ENCODE results near the gene MED1. TPM values are rescaled to one million over a fixed set of nuclear protein-coding genes. Genes with fewer than 3 reads are reported as not detected.

Gene MED1
- total RNA-seq, 4 donors from 2014 or later = 11.2 to 22.9 (median 16.1) TPM

DNA sequence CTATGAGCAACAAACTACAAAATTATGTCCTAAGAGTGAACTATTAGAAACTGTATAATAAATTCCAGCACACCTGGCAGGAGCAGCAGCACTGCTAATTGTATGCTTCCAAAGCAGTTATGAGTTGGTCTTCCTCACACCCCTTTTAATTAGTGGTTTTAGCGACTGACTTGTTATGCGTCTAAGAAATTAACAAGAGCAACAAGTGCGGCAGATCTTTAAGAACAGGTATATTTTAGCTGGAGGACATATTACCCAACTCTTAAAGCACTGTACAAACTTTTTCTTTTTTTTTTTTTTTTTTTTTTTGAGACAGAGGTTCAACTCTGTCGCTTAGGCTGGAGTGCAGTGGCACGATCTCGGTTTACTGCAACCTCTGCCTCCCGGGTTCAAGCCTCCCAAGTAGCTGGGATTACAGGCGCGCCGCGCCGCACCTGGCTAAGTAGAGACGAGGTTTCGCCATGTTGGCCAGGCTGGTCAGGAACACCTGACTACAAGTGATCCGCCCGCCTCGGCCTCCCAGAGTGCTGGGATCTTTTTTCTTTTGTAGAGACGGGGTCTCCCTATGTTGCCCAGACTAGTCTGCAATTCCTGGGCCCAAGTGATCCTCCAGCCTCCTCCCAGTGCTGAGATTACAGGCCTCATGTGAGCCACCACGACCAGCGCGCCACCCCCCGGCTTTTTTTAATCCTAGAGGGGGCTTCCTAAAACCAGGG lies 48.0 kb downstream of the MED1 start:
- peaks cover 0 to 33% (median 3%) of the 10 kb centered on the region in 3 donors for H3K36me3 ChIP-seq
- 67 to 76% methylated on average over 10 to 14 of the region's 22 CpGs for WGBS, 2 donors
- no peaks in the 10 kb centered on the region for H3K9me3 ChIP-seq
- DNase-seq = no peak
- peaks cover 0 to 44% (median 16%) of the 10 kb centered on the region in 3 donors for H3K4me1 ChIP-seq
- intact Hi-C loops (cut with DNase I) = no loop called here
- peak overlapping the region in 1 of 4 donors; percentile 99 for H3K4me3 ChIP-seq
- H3K27me3 ChIP-seq = no peaks in the 10 kb centered on the region
- TF ChIP-seq, protein P1, sequence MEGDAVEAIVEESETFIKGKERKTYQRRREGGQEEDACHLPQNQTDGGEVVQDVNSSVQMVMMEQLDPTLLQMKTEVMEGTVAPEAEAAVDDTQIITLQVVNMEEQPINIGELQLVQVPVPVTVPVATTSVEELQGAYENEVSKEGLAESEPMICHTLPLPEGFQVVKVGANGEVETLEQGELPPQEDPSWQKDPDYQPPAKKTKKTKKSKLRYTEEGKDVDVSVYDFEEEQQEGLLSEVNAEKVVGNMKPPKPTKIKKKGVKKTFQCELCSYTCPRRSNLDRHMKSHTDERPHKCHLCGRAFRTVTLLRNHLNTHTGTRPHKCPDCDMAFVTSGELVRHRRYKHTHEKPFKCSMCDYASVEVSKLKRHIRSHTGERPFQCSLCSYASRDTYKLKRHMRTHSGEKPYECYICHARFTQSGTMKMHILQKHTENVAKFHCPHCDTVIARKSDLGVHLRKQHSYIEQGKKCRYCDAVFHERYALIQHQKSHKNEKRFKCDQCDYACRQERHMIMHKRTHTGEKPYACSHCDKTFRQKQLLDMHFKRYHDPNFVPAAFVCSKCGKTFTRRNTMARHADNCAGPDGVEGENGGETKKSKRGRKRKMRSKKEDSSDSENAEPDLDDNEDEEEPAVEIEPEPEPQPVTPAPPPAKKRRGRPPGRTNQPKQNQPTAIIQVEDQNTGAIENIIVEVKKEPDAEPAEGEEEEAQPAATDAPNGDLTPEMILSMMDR (IDR thresholded peaks at IDR 0.05) = no peak
- no peak for TF ChIP-seq POLR2A (IDR thresholded peaks at IDR 0.05)
- no peak overlapping the region for H3K27ac ChIP-seq

DNA sequence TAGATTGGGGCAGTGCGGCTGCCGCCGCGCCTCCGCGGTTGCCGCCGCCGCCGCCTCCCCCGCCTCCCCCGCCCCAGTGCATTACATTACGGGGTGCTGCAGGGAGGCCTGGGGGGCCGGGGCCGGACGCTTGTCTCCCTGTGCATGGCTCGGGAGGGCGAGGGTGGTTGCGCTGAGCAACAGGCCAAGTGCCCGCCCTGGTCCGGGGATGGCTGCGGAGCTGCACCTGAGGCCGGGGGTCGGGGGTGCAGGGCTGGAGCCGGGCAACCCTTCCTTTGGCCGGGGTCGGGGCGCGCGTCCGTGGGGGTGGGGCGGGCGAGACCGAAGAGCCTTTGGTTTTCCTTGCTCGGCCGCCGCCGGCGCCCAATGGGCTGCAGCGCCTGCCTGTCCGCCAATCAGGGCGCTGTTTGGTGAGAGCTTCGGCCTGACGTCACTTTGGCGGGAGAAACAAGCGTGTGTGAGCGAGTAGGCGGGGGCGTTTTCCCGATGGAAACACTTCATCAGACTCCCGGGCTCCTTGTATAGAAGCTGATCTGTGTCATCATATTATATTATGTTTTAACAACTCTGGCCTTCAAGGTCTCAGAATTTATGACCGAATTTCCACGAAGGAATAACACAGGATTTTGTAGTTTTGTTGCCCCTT lies 48.7 kb downstream of the MED1 start:
- Histone ChIP-seq H3K4me3 (peak overlapping the region; percentile 84 to 99 (median 93)), H3K36me3 (peaks cover 0 to 26% (median 0%) of the 10 kb centered on the region in 3 donors), H3K27ac (peak overlapping the region; percentile 92 to 94 (median 94)), H3K4me1 (peaks cover 0 to 47% (median 16%) of the 10 kb centered on the region in 3 donors), H3K27me3 (no peaks in the 10 kb centered on the region), H3K9me3 (no peaks in the 10 kb centered on the region)
- DNase-seq = peak; percentile 33
- intact Hi-C loops (cut with DNase I) = no loop called here
- WGBS, 2 donors = 1 to 2% methylated on average over 3 to 17 of the region's 53 CpGs
- no peak for TF ChIP-seq POLR2A (IDR thresholded peaks at IDR 0.05)
- TF ChIP-seq, protein P1 (IDR thresholded peaks at IDR 0.05) = no peak

DNA sequence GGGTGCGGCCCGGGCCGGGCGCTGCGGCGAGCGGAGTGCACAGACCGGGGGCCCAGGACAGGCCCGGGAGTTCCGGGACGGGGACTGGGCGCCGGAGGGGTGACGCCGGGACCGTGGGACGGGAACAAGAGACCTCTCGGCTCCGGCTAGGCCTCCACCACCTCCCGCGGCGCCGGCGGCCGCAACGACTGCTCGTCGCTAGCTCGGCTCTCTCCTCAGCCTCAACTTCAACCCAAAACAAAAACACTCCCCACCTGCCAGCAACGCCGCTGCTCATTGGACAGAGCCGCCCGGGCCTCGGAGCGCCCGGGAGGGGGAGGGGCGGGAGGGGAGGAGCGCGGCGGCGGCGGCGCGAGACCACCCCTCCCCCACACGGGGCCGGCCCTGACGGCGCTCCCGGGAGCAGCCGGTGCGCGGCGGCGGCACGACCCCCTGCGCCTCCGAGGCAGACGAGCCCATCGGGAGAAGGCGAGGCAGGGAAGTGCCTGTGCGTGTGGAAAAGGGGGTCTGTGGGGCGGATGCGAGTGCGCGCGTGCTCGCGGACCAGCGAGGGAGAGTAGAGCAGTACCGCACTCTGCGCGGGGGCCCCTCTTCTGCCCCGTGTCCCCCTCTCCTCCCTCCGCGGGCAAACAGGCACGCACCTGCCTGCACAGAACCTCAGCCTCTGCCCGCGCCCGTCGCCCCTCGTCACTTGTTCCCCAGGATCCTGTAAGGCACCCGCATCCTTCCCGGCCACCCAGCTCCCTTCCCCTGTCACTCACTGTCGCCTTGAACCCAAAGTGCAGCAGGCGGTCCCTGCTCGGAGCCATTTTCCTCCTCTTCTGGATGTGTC lies 49.4 kb downstream of the MED1 start, which contains the start of gene FBXL20:
Gene FBXL20 (minus strand): TSS at position 215 of the 832 bp plus-strand sequence. CDS start 224 bp downstream, outside the sequence.
- Histone ChIP-seq H3K36me3 (peaks cover 0 to 20% (median 0%) of the 10 kb centered on the region in 3 donors), H3K4me1 (peaks cover 0 to 47% (median 16%) of the 10 kb centered on the region in 3 donors), H3K4me3 (peak within 1 kb of the TSS; percentile 84 to 99 (median 93)), H3K27me3 (no peaks in the 10 kb centered on the region), H3K27ac (peak within 1 kb of the TSS; percentile 92 to 94 (median 94)), H3K9me3 (no peaks in the 10 kb centered on the region)
- intact Hi-C loops (cut with DNase I) = no loop called here
- WGBS, 2 donors = 0% methylated on average over 2 to 23 of the region's 86 CpGs
- peak in 3 of 4 donors; percentile 78 to 88 (median 87) for TF ChIP-seq POLR2A (IDR thresholded peaks at IDR 0.05)
- TF ChIP-seq, protein P1 (IDR thresholded peaks at IDR 0.05) = no peak
- peak; percentile 69 for DNase-seq

DNA sequence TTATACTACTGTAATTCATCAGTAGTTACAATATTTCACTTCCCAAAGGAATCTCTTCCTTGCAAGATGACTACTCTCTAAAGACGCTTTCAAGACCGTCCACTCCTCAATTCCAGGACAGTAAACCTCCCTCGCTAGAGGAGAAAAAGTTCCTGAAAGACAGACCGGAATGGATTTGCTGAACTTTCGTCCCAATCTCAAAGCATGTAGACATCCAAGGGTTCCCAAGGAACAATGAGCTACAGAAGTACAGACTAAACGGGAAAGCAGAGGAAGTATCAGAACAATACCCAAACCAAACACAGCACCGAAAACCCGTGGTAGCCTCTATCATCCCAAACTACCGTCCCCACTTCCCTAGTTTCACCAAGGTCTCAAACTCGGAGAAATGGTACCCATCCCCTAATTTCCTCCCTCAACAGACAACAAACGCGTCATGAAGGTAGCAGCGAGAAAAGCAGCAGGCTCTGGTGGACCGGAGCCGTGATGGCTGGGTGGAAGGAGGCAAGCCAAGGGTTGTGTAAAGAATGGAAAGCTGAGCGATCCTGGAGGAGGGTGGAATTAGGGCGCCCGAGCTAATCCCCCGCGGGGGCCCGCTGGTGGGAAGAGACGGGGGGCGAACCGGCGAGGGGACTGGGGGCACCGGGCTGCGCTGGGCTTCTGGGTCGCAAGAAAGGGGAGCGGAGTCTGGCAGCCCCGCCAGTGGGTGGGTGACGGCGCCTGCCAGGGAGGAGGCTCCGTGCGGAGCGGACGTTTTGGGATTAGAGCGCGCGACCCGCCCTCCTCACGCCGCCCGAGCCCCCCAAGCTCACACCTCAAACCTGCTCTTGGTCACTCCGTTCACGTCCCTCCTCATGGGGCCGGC lies 50.3 kb downstream of the MED1 start:
- Histone ChIP-seq H3K27ac (peak overlapping the region; percentile 92 to 94 (median 94)), H3K36me3 (peaks cover 0 to 14% (median 0%) of the 10 kb centered on the region in 3 donors), H3K4me1 (peaks cover 0 to 47% (median 16%) of the 10 kb centered on the region in 3 donors), H3K27me3 (no peaks in the 10 kb centered on the region), H3K9me3 (no peaks in the 10 kb centered on the region), H3K4me3 (peak overlapping the region; percentile 84 to 99 (median 93))
- no peak for TF ChIP-seq POLR2A (IDR thresholded peaks at IDR 0.05)
- TF ChIP-seq, protein P1 (IDR thresholded peaks at IDR 0.05) = no peak
- no peak for DNase-seq
- intact Hi-C loops (cut with DNase I) = no loop called here
- 1% methylated on average over 28 to 30 of the region's 46 CpGs for WGBS, 2 donors
